Measurements from ENCODE around the gene PLA2G6. TPM values are rescaled to one million over a fixed set of nuclear protein-coding genes. Genes with fewer than 3 reads are reported as not detected.

The PLA2G6 gene
- total and polyA plus RNA-seq, 12 donors, result 6.0 to 35.1 (median 13.5) TPM

- no peaks in the 10 kb centered on the region for H3K27me3 ChIP-seq
- no peaks in the 10 kb centered on the region for H3K9me3 ChIP-seq
- 93 to 95% methylated on average over 22 of the region's 22 CpGs for whole genome bisulfite sequencing, 2 donors
- H3K27ac ChIP-seq, result no peak overlapping the region
- H3K4me1 ChIP-seq, result peaks cover 0 to 23% (median 8%) of the 10 kb centered on the region in 9 donors
- DNase-seq (no peak), ATAC-seq (no peak)
- peaks cover 0 to 16% (median 0%) of the 10 kb centered on the region in 9 donors for H3K36me3 ChIP-seq
- H3K4me3 ChIP-seq, result no peak overlapping the region
- TF ChIP-seq CTCF (IDR thresholded peaks at IDR 0.05), result no peak
- intact Hi-C loops (cut with DNase I), result loop anchor here in 8 of 10 donors (5.0 to 10.0 kb wide), 9 partner anchors 50 to 242 kb away; partner anchors contain the start of gene MAFF (in 1 of the 8)
Measured at GRCh38 chr22:38112381-38112780, 69.2 kb downstream of the PLA2G6 start.

- Histone ChIP-seq H3K4me1 (peaks cover 0 to 23% (median 8%) of the 10 kb centered on the region in 9 donors), H3K4me3 (no peak overlapping the region), H3K36me3 (peaks cover 0 to 16% (median 0%) of the 10 kb centered on the region in 9 donors), H3K27ac (no peak overlapping the region), H3K27me3 (no peaks in the 10 kb centered on the region), H3K9me3 (no peaks in the 10 kb centered on the region)
- intact Hi-C loops (cut with DNase I), result loop anchor here in 8 of 10 donors (5.0 to 10.0 kb wide), 9 partner anchors 50 to 243 kb away; partner anchors contain the start of gene MAFF (in 1 of the 8)
- no peak for TF ChIP-seq CTCF (IDR thresholded peaks at IDR 0.05)
- WGBS, 2 donors, result 82 to 85% methylated on average over 11 of the region's 11 CpGs
- no peak for ATAC-seq
- no peak for DNase-seq
Measured at GRCh38 chr22:38111925-38112355, 69.7 kb downstream of the PLA2G6 start.

- no peak overlapping the region for H3K27ac ChIP-seq
- H3K9me3 ChIP-seq, result no peaks in the 10 kb centered on the region
- no peak for TF ChIP-seq CTCF (IDR thresholded peaks at IDR 0.05)
- 90 to 91% methylated on average over 30 of the region's 30 CpGs for WGBS, 2 donors
- H3K4me3 ChIP-seq, result no peak overlapping the region
- H3K36me3 ChIP-seq, result peaks cover 0 to 16% (median 0%) of the 10 kb centered on the region in 9 donors
- DNase-seq (no peak), ATAC-seq (no peak)
- no peaks in the 10 kb centered on the region for H3K27me3 ChIP-seq
- H3K4me1 ChIP-seq, result peaks cover 0 to 23% (median 8%) of the 10 kb centered on the region in 9 donors
- intact Hi-C loops (cut with DNase I), result loop anchor here in 8 of 10 donors (5.0 to 10.0 kb wide), 9 partner anchors 51 to 244 kb away; partner anchors contain the start of gene MAFF (in 1 of the 8)
Measured at GRCh38 chr22:38110863-38111852, 70.5 kb downstream of the PLA2G6 start.
